A673 (cell line): ENCODE results near the gene NEK7.

ENCODE experiments used
- EZH2 ChIP-seq: fragments of 200-600 bp; sonication (generic); IDR thresholded peaks from 2 replicates; pipeline ENCODE4 v1.6.1; 2017; ENCODE audit warnings: borderline replicate concordance, low read depth, mild to moderate bottlenecking, mixed read lengths, antibody characterized with exemption, low read length; ENCODE audit not compliant: poor library complexity, severe bottlenecking
- TF ChIP-seq, protein P1 (sequence below): fragments of 300-800, 200-600 bp; sonication (generic); conservative IDR thresholded peaks from 2 replicates; pipeline ENCODE4 v1.5.1; 2017; ENCODE audit warnings: low read depth, mild to moderate bottlenecking, antibody characterized with exemption, low read length, moderate library complexity, mixed read lengths

DNA sequence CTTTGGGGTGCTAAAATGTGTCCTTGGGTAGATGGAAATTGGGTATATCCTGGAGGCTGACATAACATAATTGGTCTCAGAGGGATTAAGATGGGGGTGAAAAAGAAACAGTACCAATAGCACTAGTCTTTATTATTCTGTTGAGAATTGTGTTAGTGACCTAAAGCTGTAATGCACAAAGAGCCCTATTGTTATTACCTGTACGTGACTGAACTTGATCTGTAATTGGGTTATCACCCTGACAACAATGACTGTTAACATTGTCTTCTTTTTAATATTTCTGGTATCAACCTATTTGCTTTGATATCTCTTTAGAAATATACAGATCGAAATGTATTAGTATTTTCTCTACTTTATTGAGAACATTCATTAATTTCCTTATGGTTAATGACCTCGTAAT lies 147.6 kb downstream of the NEK7 start:
- TF ChIP-seq, protein P1, sequence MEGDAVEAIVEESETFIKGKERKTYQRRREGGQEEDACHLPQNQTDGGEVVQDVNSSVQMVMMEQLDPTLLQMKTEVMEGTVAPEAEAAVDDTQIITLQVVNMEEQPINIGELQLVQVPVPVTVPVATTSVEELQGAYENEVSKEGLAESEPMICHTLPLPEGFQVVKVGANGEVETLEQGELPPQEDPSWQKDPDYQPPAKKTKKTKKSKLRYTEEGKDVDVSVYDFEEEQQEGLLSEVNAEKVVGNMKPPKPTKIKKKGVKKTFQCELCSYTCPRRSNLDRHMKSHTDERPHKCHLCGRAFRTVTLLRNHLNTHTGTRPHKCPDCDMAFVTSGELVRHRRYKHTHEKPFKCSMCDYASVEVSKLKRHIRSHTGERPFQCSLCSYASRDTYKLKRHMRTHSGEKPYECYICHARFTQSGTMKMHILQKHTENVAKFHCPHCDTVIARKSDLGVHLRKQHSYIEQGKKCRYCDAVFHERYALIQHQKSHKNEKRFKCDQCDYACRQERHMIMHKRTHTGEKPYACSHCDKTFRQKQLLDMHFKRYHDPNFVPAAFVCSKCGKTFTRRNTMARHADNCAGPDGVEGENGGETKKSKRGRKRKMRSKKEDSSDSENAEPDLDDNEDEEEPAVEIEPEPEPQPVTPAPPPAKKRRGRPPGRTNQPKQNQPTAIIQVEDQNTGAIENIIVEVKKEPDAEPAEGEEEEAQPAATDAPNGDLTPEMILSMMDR, result no peak
- TF ChIP-seq EZH2, result no peak
